Left forelimb (tissue), 1 donor: ENCODE results near the gene LAMA3.

ENCODE experiments used
- DNase-seq: peaks from one replicate; pipeline ENCODE4 v3.0.0-alpha.2; 2018; ENCODE audit warnings: low spot score

The LAMA3 gene

GRCh38 chr18:23941791-23942190, 252.5 kb downstream of the LAMA3 start:
- no peak for DNase-seq

- no peak for DNase-seq
These were observed 253.9 kb downstream of the LAMA3 start for GRCh38 chr18:23943104-23943503.

DNA sequence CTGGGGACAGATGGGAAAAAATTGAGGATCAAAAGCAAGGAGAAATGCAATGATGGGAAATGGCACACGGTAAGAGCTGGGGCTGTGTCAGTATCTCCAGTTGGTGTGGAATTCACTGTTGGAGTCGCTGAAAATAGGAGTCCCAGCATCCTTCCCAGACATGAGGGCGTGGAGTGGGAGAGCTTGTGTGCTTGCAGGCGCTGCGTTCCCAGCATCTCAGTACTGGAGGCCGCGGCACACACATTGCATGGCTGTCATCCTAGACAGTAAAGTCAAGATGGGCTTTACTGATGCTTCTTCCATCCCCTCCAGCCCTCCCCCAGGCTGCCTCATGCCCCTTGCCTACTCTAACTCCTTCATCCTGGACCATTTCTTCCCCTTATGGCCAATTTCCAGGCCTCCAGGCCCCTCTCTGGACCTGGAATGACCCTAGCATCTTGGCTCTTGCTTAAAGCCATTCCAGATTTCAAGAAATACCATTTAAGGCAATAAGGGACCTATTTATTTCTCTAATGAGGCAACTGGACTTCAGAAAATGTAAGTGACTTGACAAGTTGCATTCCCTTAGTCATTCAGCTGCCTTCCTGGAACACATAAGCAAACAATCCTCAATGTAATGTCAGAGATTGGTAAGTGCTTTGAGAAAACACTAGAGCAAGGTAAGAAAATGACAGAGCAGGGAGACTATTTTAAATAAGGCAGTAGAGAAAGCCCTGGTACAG, 254.8 kb downstream of the LAMA3 start:
- DNase-seq, result no peak

DNA sequence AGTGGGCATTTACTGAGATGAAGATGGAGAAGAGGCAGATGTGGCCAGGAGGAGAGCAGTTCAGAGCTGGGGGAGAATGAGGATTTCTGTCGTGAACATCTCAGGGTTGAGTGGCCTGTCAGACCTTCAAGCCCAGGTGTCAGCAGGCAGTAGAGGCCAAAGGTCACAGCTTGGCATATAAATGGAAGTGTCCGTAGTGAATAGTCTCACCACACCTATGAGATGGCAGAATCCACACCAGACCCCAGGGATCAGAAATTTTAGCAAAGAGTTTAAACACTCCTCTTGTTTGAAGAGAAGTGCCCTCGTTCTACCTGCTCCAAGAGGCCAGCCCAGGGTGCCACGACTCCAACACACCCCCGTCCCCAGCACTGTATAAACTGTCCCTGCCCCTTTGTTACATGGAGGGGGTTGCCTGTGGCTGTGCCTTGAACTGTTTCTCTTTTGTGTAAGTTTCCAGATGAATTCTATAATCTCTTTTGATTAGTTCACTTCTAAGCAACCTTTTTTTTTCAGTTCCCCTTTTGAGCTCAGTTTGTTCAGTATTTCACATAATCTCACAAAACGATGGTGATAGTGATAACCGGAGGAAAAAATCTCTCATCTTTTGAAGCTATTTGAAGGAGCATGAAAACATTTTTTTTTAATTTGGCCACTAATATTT, 256.3 kb downstream of the LAMA3 start:
- DNase-seq, result no peak

DNA sequence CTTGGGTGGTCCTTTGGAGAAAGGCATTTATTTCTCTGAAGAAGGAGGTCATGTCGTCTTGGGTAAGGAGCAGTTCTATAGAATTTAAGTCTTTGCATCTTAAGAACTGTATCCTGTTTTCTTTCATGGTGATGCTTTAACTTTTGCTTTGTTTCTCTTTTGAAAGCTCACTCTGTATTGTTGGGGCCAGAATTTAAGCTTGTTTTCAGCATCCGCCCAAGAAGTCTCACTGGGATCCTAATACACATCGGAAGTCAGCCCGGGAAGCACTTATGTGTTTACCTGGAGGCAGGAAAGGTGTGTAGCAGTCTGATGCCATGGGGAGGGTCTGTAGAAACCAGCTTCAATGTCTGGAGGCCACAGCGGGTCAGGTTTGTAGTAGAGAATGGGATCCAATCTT, 260.6 kb downstream of the LAMA3 start:
- no peak for DNase-seq

DNA sequence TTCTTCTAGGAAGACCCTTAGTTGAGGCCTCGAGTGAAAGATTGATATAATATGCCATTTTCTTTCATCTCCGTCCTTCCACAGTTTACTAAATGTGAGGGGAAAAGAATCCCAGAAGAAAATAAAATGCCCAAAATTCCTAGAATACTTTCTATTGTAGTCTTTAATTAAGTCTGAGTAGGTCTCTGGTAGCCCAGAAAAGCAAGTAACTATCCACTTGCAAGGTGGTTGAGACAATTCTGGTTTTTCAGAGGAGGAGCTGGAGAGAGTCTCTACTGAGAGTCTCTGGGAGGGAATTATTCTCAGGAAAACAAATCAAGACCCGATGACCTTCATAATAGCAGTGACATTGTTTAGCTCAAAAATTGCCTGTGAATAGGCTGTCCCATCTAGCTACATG, 261.4 kb downstream of the LAMA3 start:
- no peak for DNase-seq

DNA sequence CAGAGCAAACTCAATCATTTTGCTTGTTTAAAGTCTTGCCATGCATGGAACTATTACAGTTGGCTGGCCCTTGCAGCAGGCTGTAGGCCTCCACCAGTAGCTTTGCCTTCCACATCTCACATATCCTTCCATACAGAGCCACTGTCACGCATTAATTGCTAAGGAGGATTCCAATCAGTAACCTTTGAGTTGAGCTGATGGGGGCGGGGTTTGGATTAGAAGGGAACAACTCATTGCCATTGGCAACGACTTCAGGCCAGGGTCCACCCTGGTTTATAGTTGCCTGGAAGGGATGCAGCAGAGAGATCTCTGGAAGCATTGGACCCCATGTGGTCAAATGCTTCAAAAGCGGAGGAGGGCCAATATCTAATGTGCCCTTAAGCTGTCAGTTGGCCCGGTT, 262.0 kb downstream of the LAMA3 start:
- DNase-seq, result no peak

- no peak for DNase-seq
These were observed 264.7 kb downstream of the LAMA3 start for GRCh38 chr18:23953984-23954383.

DNA sequence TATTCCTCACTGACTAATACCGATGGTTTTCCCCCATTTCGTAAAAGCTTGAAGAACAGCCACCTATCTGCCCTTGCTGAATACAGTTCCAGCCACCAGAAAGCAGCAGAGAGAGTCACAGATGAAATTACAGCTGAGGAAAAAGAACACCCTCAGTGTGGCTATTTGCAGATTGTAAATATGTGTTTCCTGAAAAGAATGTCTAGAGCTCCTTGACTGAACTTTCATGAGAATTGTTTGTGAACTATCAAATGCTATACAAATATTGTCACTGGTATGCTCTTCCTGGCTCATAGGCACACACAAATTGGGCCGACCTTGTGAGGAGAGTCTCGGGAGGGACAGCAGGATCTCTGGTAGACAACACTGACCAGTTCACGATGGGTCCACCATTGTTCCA, 267.2 kb downstream of the LAMA3 start:
- DNase-seq, result no peak

DNA sequence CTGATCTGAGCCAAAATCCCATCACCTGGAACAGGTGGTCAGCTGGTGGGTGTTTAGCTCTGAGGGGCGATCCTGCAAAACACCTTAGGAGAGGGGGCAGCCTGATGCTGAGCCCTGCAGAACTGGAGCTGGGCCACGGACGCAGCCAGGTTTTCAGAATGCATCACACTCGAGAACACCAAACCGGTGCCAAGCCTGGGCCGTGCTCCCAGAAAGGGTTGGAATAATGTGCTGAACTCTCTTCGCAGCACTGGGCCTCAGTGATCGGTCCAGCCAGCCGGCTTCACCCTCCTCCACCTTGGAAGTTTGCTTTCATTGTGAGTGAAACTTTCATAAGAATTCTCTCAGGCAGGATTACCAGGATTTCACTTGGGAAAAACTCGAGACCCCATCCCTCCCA, 268.8 kb downstream of the LAMA3 start:
- no peak for DNase-seq

DNA sequence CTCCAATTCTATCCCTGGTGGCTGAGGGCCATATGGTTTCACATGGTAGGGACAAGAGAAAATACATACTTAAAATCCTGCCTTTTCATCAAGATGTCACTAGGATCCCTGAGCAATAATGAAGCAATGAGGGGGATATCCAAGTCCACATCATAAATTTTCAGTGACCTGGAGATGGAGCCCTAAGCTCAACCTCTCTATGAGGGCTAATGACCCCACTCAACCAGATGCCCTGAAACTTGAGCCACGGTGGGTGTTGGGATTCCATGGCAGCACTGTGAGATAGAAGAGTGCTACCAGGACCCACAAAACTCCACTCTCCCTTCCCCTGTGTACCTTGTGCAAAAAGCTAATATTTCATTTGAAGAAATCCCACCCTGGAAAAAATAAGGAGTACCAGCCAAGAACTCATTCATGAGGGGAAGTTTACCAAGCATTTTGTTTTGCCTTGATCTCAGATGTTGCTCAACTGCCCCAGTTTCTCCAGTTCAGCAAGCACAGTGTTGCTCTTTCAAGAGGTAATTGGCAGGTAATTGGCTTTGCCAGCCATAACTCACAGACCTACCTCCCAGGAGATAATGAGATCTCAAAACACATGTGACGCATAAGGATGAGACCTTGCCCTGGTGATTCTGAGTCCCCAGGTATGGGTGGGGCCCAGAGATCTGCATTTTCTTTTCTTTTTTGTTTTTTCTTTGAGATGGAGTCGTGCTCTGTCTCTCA, 274.4 kb downstream of the LAMA3 start:
- no peak for DNase-seq

- DNase-seq, result no peak
These were observed 275.3 kb downstream of the LAMA3 start for GRCh38 chr18:23964282-23965238.

GRCh38 chr18:23966909-23967308, 277.7 kb downstream of the LAMA3 start:
- no peak for DNase-seq

- DNase-seq, result no peak
These were observed 278.3 kb downstream of the LAMA3 start for GRCh38 chr18:23967321-23968089.

GRCh38 chr18:23968638-23969604, 279.7 kb downstream of the LAMA3 start:
- DNase-seq, result no peak

GRCh38 chr18:23969664-23970063, 280.4 kb downstream of the LAMA3 start:
- no peak for DNase-seq

- DNase-seq, result no peak
These were observed 281.2 kb downstream of the LAMA3 start for GRCh38 chr18:23970161-23971096.

DNA sequence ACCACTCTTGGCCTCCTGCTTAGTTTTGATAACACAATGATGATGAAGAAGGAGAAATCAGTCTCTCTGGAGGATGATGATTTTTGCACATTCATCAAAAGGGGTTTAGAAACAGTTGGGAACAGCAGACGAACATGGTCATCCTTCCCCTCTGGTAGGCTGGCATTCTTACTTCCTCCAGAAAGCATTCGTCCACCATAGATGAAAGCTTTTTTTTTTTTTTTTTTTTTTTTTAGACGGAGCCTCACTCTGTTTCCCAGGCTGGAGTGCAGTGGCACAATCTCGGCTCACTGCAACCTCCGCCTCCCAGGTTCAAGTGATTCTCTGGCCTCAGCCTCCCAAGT, 281.8 kb downstream of the LAMA3 start:
- DNase-seq, result no peak

DNA sequence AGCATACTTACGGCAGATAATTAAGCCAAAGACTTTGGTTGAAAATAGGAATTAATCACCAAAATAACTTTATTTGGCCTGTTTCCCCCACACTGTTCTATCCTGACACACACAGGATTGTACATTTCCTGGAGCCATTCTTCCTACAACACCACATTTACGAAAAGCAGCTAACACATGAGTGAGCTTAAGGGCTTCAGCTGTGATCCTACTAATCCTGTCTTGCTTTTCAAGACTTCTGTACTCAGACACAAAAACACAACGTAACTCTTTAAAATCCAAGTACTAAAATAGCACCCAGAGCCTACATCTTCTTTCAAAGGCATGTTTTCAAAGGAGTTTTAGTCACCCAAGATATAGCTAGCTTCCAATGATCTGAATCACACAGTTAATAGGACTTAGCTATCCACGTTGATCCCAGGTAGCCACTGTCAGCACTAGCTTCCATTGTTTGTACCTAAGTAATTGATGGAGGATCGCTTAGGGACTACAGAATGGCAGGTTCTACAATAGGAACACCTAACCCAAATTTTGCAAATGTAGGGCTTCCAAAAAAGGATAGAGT, 282.5 kb downstream of the LAMA3 start:
- no peak for DNase-seq
